Upper lobe of left lung (tissue), 4 donors: ENCODE measurements around the gene MAP1LC3B.

ENCODE experiments used
- CTCF ChIP-seq, 6 experiments: fragments of 450-650 bp in 4 of 6; fragments of 200-600 bp in 2 of 6; sonication (generic) in 2 of 6; IDR thresholded peaks; one replicate each; pipeline ENCODE4 v1.5.1; 2016 to 2019; ENCODE audit warnings: antibody characterized with exemption in 6 of 6
- EP300 ChIP-seq, 4 donors: sonication (generic); formaldehyde crosslinking; IDR thresholded peaks; one replicate each; pipeline ENCODE4 v1.5.1; 2017; ENCODE audit warnings: antibody characterized with exemption in 4 of 4, control low read depth in 2 of 4
- POLR2AphosphoS5 ChIP-seq, 2 donors: sonication (generic); formaldehyde crosslinking; IDR thresholded peaks; one replicate each; pipeline ENCODE4 v1.5.1; 2017; ENCODE audit warnings: antibody characterized with exemption in 2 of 2

GRCh38 chr16:87412371-87412995 lies 20.3 kb downstream of the MAP1LC3B start:
- TF ChIP-seq CTCF (IDR thresholded peaks at IDR 0.05) (no peak), EP300 (IDR thresholded peaks at IDR 0.05) (no peak), POLR2AphosphoS5 (IDR thresholded peaks at IDR 0.05) (no peak)
